HG02885 (cell line): Measurements from ENCODE around the gene NXF1.
A peak's percentile ranks its signal among the peaks of the same experiment; 100 is the strongest.
"Not testable (repeated sequence)": the region's sequence is repeated elsewhere in the genome, so short reads cannot be mapped to it uniquely, and the experiment has no call there.

Experiments
- ATAC-seq: cut with Tn5 transposase; IDR thresholded peaks from one replicate; pipeline ENCODE4 v1.9.1; 2021; ENCODE audit warnings: mild to moderate bottlenecking; ENCODE audit not compliant: unreplicated experiment, poor library complexity

Gene NXF1

DNA sequence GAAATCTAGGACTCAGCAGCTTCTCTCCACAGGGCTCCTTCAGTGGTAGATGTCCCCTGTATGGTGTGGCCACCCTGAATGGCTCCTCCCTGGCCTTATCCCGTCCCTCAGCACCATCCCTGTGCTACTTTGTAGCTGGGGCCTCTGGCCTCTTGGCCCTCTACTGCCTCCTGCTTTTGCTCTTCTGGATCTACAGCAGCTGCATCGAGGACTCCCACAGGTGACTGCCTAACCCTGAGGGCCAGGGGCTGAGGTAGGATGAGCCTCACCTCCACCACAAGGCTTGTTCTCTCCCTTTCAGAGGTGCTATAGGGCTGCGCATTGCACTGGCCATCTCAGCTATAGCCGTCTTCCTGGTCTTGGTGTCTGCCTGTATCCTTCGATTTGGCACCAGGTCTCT, 16.2 kb downstream of the NXF1 start:
- ATAC-seq, result no peak

DNA sequence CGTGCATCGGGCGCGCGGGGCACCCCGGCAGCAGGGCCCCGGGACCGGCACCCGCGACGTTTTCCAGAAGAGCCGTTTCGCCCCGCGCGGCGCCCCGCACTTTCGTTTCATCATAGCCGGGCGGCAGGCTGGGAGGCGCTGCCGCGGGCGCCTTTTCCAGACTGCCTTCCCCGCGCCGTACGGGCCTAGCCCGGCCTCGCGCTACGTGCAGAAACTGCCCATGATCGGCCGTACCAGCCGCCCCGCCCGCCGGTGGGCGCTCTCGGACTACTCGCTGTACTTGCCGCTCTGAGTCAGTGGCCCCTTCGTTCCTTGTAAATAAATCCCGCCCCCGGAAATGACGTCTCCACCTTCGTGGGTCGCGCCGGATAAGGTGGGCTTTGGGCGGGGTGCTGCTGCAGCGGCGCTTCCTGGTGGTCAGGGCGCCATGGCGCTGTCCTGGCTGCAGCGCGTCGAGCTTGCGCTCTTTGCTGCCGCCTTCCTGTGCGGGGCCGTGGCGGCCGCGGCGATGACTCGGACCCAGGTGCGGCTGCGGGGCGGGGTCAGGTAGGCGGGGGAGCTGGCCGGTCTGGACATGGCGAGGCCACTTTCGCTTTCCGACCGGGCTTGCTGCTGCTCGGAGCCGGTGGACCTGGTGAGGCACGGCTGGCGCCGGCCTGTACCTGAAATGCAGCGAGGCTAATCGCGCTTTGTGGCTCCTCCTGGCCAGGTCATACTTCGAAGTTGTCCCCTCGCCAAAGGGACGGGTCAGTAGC, 18.1 kb downstream of the NXF1 start, which contains the start of gene TMEM179B:
TMEM179B (plus strand) TSS at position 398 of the 755 bp plus-strand sequence; CDS start at position 428, 30 bp downstream.
- ATAC-seq, result peak; percentile 71

DNA sequence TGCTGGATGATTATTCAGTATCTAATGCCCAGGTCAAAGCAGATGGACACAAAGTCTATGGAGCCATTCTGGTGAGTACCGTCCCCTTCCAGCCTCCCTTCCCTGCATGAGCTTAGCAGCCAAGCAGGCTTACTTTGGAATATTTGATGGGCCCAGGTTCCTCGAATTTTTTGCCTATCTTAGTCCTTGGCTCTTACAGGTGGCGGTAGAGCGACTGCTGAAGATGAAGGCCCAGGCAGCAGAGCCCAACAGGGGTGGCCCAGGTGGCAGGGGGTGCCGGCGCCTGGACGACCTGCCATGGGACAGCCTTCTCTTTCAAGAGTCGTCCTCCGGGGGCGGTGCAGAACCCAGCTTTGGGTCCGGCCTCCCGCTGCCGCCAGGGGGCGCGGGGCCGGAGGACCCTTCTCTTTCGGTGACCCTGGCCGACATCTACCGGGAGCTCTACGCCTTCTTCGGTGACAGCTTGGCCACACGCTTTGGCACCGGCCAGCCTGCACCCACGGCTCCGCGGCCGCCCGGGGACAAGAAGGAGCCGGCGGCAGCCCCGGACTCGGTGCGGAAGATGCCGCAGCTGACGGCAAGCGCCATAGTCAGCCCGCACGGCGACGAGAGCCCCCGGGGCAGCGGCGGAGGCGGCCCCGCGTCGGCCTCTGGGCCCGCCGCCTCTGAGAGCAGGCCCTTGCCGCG, 18.8 kb downstream of the NXF1 start:
- ATAC-seq, result peak; percentile 70

DNA sequence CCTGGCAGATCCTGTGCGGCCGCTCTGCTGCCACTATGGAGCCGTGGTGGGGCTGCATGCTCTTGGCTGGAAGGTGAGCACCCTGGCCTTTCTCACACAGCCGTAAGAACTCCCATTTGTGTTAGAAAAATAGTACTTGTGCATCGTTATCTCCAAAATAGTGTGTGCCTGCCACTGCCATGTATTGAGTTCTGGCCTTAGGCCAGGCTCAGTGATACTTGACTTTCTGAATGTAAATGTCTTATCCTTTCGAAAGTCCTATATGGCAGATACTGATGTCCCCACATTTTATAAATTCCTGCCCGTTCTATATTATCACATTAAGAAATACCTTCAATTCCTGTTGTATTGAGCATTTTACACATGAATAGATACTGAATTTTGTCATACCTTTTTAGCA, 22.5 kb downstream of the NXF1 start:
- ATAC-seq, result no peak

DNA sequence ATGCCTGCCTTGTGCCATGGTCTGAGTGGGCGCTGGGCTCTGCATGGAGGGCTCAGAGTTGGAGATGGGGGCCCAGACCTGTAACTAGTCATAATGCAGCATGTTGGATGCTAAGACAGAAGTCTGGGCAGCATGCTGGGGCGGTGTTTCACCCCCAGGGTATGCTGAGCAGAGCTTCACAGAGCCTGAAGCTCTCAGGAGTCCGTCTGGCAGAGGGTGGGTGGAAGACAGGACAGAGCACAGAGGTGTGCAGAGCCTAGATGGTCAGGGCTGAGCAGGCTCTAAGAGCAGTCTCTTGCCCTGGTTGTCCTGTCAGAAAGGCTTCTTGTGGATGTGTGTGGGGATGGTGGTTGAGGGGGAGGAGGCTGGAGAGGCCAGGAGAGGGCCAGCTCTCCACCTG, 26.8 kb downstream of the NXF1 start:
- no peak for ATAC-seq

DNA sequence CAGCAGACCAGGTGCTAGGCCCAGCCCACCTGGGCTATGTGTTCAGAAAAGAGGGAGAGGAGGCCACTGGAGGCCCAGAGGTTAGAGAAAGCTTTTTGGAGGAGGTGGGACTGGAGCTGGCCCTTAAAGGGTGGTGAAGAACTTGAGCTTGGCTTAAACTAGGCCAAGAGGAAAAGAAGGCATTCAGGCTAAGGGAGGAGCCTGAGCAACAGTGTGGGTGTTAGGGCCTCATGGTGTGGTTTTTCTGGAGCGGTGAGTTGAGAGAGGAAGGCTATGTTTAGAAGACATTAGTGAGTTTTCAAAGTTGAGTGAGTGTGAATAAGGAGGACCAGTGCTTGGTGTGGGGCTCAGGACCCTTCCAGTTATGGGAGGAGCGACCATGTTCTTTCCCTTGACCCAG, 27.9 kb downstream of the NXF1 start:
- ATAC-seq, result no peak

DNA sequence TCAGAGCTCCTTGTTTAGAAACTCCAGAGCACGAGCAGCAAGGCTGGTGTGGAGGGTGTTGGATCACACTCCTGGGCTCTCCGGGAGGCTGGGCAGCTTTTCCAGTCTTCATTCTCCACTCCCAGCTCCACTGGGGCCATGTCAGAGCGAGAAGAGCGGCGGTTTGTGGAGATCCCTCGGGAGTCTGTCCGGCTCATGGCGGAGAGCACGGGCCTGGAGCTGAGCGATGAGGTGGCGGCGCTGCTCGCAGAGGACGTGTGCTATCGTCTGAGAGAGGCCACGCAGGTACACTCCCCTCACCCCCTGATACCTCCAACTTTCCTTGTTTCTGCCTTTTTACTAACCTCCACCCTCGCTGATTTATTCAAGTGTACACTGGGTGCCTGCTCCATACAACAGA, 29.6 kb downstream of the NXF1 start:
- no peak for ATAC-seq

DNA sequence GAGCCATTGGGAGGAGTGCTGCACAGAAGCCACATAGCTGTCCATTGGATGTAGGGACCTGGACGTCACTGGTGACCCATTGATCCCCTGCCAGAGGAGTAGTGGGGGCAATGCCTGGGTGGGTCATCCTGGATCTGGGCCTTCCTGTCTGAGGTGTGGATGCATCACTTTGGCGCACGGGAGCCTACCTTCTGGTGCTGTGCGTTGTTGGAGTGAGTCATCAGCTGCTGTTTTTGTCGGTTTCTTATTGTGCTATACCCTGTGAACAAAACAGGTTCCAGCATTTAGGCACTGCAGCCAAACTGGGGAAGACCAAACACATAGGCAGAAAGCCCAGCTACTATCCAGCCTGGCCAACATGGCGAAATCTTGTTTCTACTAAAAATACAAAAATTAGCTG, 30.8 kb downstream of the NXF1 start:
- no peak for ATAC-seq

DNA sequence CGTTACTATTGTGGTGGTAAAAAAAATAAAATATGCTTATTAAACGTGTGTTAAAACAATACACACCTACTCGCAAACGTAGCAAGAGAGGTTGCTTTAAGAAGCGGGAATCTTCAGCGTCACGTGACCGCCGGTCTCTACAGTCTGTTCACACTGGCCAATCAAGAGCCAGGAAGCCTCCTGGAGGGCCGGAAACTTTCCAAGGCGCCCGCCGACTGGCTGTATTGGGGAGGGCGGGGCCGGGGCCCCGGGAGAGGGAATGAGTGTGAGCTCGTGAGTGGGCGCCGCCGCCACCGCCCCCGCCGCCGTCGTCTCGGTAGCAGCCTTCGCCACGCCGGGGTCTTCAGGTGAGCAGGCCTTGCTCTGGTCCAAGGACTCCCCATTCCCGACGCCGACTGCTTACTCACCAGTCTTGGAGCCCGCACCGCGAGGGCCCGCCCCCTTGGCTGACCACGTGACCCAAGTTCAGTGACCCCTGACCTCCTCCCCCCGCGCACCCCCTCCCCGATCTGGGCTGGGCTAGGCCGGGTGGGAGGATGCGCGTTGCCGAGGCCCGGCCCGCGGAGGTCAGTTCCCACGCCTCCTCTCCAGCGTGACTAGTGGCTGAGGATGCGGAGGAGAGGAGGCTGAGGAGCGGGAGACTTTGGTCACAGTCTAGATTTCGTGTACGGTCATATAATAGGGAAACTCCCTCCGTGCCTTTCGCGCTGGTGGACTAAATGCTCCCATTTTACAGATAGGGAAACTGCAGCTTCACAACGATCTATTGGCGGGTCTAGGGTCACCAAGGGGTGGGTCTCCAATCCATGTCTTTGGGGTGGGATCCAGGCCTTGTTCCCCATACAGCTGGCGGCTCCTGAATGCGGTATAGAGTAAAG, 33.9 kb downstream of the NXF1 start, which contains the start of gene TAF6L:
TAF6L (plus strand) TSS at position 253 of the 878 bp plus-strand sequence. CDS start 4,388 bp downstream, outside the sequence.
- peak; percentile 86 for ATAC-seq

DNA sequence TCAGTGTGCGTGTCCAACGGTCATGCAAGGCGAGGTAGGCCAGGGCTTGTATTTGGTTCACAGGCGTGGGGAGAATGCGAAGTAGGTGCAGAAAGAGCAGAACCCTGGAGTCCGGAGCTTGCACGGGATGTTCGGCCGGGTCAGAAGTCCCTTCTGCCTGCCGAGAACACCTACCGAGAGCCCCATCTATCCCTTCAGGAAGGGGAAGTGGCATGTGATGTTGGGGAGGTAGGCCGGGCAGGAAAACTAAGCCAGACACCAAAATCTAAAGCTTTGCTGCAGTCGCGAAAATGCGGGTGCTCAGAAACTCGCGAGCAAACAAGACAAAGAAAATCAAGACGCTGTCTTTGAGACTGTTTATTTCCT, 34.5 kb downstream of the NXF1 start:
- peak; percentile 10 for ATAC-seq

DNA sequence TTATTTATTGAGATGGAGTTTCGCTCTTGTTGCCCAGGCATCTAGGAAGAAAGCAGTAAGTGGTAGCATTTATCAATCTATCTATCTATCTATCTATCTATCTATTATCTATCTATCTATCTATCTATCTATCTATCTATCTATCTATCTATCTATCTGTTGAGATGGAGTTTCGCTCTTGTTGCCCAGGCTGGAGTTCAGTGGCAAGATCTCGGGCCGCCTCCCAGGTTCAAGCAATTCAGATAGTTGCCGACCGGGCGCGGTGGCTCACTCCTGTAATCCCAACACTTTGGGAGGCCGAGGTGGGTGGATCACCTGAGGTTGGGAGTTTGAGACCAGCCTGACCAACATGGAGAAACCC, 44.4 kb downstream of the NXF1 start:
- ATAC-seq, result not testable (repeated sequence)

DNA sequence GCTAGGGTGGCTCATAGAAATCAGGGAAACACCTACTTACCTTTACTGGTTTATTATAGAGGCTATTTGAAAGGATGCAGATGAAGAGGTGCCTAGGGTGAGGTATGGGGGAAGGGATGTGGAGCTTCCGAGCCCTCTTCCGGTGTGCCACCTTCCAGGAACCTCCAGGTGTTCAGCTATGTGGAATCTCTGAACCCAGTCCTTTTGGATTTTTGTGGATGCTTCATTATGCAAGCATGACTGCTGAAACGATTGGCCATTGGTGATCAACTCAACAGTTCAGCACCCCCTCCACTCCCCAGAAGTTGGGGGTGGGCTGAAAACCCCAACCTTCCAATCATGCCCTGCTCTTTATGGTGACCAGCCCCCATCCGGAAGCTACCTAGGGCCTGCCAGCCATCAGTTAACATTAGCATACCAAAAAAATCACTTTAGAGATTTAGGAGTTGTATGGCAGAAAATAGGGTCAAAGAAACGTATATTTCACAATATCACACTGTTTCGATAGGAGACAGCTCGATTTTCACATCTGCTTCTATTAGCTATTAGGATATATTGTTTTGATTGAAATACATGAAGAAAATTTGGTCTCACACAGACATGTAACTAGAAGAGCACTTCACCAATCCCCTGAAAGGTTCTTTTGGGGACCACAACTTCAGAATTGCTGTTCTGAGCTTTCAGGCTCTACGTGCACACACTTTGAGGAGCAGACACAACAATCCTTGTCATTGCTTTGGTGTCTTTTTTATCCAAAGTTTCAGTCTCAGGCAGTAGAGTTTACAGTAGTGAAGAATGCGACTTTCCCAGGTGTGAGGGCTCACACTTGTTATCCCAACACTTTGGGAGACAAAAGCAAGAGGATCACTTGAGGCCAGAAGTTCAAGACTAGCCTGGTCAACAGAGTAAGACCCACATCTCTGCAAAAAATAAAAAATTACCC, 47.1 kb downstream of the NXF1 start:
- ATAC-seq, result no peak

DNA sequence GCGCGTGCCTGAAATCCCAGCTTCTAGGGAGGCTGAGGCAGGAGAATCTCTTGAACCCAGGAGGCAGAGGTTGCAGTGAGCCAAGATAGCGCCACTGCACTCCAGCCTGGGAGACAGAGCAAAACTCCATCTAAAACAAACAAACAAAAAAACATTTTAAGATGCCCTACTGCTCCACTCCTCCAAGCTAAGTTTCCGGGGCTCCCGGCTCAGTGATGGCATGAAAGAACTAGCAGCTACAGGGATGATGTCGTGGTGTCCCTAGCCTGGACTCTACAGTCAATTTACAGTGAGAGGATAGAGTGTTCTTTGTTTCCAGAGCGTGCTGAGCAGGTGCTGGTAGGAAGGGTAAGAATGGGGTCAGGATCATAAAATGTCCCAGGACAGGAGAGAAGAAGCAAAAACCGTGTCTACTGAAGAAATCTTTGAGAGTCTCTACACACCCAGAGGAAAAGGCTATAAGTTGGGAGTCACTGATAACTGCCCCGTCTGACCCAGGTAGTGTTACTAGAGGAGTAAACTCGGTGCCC, 50.1 kb downstream of the NXF1 start:
- no peak for ATAC-seq

DNA sequence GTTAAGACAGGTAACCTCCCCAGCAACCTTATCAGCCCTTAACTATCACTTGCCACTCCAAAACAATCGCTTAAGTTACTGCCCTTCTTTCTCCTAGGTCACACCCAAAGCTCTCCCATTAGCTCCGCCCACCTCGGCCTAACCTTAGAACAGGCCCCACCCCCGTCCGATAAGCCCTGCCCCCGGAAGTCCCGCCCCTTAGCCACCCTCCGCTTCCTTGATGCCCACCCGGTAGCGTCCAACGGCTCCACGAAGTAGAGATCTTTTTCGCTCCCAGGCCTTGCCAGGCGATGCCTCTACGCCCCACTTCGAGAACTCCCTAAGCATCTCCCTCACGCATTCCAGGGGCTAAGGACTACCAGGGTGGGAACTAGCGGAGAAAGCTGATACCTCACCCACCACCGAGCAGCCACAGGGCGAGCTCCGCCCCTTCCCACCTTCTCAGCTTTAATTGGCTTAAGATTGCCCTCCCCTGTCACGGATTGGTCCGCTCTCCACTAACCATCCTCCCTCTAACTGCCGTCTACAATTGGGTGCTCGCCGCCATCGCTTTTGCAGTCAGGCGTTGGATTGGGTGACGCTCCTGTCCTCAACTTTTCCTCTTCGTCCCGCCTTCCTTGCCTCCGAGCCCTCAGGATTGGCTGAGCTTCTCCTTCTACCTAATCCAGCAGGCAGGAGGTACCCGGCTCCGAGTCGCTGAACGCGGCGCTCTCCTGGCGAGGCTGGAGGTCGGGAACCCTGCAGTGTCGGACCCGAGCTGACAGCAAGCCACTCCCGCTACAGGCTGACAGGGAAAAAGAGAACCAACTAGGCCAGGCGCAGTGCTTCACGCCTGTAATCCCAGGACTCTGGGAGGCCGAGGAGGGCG, 51.3 kb downstream of the NXF1 start, which contains the start of gene ZBTB3:
ZBTB3 (minus strand) TSS at position 425 of the 868 bp plus-strand sequence. CDS start 496 bp downstream, outside the sequence.
- peak; percentile 95 for ATAC-seq

DNA sequence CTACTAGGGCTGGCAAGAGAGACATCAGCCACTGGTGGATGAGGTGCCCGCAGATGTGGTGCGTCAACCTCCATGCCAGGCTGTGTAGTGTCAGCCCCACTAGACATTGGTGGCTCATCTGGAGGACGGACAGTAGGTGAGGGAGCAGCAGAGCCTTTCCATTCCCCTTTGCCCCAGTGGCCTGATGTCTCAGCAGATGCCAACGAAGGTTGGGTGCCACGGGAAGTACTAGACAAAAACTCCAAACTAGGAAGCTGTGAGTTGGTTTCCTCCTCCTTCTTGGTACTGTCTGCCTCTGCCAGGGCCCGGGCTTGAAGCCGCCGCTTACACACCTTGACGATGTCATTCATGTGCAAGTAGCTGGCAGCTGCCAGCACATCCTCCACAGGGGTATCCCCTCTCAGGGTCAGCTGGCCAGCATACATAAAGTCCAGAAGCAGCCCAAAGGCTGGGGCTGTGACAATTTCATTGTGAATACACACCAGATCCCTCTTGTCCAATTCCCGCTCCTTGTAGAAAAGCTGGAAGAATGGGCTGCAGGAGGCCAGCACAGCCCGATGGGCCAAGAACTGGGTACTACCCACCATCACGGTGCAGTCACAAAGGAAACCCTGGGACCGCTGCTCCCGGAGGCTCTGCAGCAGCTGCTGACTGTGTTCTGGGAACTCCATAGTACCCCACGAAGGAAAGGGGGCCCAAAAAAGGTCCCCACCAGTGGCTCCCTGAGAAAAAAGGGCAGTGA, 52.1 kb downstream of the NXF1 start:
- ATAC-seq, result no peak

DNA sequence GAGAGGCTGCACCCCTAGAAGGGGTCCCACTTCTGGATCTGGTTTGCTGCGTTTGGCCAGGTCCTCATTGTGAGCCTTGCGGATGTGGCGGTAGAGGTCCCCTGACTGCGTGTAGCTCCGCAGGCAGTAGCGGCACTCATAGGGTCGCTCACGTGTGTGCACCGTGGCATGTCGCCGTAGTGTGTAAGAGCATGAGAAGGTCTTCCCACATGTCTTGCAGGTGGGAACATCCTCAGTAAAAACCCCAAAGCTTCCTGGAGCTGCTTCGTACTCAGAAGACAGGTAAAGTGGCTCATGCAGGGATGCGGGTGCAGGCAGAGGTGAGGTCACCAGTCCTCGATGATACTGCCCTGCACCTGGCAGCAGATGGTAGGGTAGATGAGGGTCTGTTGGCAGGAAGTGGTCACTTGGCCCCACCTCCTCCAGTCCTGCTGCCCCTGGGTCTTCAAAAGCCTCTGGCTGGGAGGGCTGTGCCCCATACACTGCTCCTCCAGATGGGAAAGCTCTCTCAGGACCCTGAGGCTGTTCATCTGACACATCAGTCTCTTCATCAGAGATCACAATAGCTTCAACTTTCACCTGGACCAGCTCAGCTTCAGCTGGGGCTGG, 53.0 kb downstream of the NXF1 start:
- no peak for ATAC-seq

DNA sequence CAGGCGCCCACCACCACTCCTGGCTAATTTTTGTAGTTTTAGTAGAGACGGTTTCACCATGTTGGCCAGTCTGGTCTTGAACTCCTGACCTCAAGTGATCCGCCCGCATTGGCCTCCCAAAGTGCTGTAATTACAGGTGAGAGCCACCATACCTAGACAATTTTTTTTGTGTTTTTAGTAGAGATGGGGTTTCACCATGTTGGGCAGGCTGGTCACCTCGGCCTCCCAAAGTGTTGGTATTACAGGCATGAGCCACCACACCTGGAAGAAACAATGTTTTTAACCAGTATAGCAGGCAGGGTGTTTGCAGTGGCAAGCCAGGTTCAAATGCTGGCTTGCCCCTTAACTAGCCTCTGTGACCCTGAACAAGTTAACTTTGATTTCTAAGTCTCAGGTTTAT, 55.3 kb downstream of the NXF1 start:
- ATAC-seq, result not testable (repeated sequence)
